WERI-Rb-1 (cell line): ENCODE data around the gene CLEC16A.

ENCODE experiments used
- DNase-seq: peaks from one replicate; pipeline ENCODE4 v3.0.0-alpha.2; 2020
- H3K27ac ChIP-seq: fragments of 250-450 bp; sonication (Bioruptor Pico); 2 replicates; pipeline ENCODE4 v1.5.1; 2020; ENCODE audit warnings: mild to moderate bottlenecking, moderate library complexity
- H3K27me3 ChIP-seq: fragments of 250-450 bp; sonication (Bioruptor Pico); 2 replicates; pipeline ENCODE4 v1.5.1; 2021; ENCODE audit warnings: mild to moderate bottlenecking, low read depth, moderate library complexity; ENCODE audit not compliant: insufficient read depth, severe bottlenecking
- H3K36me3 ChIP-seq: fragments of 250-450 bp; sonication (Bioruptor Pico); 2 replicates; pipeline ENCODE4 v1.5.1; 2020; ENCODE audit warnings: mild to moderate bottlenecking, moderate library complexity
- H3K4me3 ChIP-seq: 2 replicates; pipeline ENCODE4 v1.5.1; 2011; ENCODE audit warnings: low read depth, mild to moderate bottlenecking, control low read depth, low read length
- H3K9me3 ChIP-seq: fragments of 250-450 bp; sonication (Bioruptor Pico); 2 replicates; pipeline ENCODE4 v1.5.1; 2021; ENCODE audit warnings: mild to moderate bottlenecking, moderate library complexity; ENCODE audit not compliant: severe bottlenecking
- TF ChIP-seq, protein P1 (sequence below): IDR thresholded peaks from 2 replicates; pipeline ENCODE4 v1.5.1; 2011; ENCODE audit warnings: low read depth, mild to moderate bottlenecking, control low read depth, inconsistent platforms, low read length

Gene CLEC16A

GRCh38 chr16:11072420-11073153 is 128.2 kb downstream of the CLEC16A start:
- DNase-seq: no peak
- no peak overlapping the region for H3K4me3 ChIP-seq
- TF ChIP-seq, protein P1, sequence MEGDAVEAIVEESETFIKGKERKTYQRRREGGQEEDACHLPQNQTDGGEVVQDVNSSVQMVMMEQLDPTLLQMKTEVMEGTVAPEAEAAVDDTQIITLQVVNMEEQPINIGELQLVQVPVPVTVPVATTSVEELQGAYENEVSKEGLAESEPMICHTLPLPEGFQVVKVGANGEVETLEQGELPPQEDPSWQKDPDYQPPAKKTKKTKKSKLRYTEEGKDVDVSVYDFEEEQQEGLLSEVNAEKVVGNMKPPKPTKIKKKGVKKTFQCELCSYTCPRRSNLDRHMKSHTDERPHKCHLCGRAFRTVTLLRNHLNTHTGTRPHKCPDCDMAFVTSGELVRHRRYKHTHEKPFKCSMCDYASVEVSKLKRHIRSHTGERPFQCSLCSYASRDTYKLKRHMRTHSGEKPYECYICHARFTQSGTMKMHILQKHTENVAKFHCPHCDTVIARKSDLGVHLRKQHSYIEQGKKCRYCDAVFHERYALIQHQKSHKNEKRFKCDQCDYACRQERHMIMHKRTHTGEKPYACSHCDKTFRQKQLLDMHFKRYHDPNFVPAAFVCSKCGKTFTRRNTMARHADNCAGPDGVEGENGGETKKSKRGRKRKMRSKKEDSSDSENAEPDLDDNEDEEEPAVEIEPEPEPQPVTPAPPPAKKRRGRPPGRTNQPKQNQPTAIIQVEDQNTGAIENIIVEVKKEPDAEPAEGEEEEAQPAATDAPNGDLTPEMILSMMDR: no peak
- no peak overlapping the region for H3K27ac ChIP-seq
- no peaks in the 10 kb centered on the region for H3K9me3 ChIP-seq
- H3K27me3 ChIP-seq: no peaks in the 10 kb centered on the region
- H3K36me3 ChIP-seq: no peaks in the 10 kb centered on the region; the same call in 1 of the 2 replicates

DNA sequence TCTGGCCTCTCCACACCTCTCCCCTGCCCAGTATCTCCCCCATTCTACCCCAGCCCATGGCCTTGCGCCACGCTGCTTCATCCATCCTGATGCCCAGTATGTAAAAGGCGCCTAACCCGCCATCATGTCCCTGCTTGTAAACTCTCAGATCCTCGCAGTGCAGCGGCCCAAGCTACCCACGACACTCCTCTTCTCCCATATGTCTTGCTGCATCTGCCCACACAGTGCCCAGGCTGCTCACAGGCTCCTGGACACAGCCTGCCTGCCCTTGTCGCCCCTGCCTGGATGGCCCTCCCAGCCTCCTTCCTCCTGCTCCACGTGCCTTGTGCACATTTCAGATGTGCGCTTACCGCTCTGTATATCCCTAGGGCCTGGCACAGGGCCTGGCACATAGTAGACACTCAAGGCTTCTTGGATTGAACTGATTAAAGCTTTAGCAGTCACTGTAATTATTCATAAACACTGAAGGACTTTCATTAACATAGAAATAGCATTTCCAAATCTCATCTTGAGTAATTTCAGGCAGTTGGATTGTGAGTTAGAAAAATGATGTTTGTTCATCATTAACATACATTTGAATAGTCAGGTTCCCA is 129.1 kb downstream of the CLEC16A start:
- no peak for DNase-seq
- Histone ChIP-seq H3K36me3 (no peaks in the 10 kb centered on the region; the same call in 1 of the 2 replicates), H3K27me3 (no peaks in the 10 kb centered on the region), H3K9me3 (no peaks in the 10 kb centered on the region), H3K4me3 (no peak overlapping the region), H3K27ac (no peak overlapping the region)
- TF ChIP-seq, protein P1: no peak

DNA sequence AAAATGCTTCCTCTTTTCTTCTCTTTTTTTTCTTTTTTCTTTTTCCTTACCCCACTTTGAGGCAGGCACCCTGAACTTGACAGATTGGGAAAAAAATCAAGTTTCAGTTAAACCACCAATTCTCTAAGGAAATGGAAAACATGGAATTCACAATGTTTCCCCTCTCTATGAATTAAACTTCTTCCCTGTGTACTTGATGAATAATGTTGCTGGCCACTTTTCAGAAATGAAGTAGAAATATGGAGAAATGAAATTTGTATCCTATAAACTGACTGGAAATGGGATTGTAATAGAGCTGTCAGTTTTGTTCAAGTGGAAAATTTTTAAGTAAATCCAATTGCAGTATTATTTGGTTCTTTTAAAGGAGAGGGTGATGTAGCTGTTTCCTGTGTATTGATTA is 129.8 kb downstream of the CLEC16A start:
- no peak for DNase-seq
- no peak overlapping the region for H3K4me3 ChIP-seq
- no peaks in the 10 kb centered on the region for H3K9me3 ChIP-seq
- no peak overlapping the region for H3K27ac ChIP-seq
- H3K27me3 ChIP-seq: no peaks in the 10 kb centered on the region
- no peaks in the 10 kb centered on the region; the same call in 1 of the 2 replicates for H3K36me3 ChIP-seq
- TF ChIP-seq, protein P1: no peak

GRCh38 chr16:11075163-11075562 is 130.8 kb downstream of the CLEC16A start:
- no peaks in the 10 kb centered on the region for H3K9me3 ChIP-seq
- no peak overlapping the region for H3K4me3 ChIP-seq
- no peak overlapping the region for H3K27ac ChIP-seq
- H3K36me3 ChIP-seq: no peaks in the 10 kb centered on the region; the same call in 1 of the 2 replicates
- H3K27me3 ChIP-seq: no peaks in the 10 kb centered on the region
- DNase-seq: no peak
- TF ChIP-seq, protein P1: no peak

- Histone ChIP-seq H3K36me3 (no peaks in the 10 kb centered on the region; the same call in 1 of the 2 replicates), H3K27ac (peak overlapping the region; percentile 6; the same call in 1 of the 2 replicates), H3K4me3 (no peak overlapping the region), H3K9me3 (no peaks in the 10 kb centered on the region), H3K27me3 (no peaks in the 10 kb centered on the region)
- DNase-seq: peak; percentile 14
- TF ChIP-seq, protein P1: no peak
These were observed 132.1 kb downstream of the CLEC16A start for GRCh38 chr16:11076259-11077018.
